Cortex of kidney (tissue), 1 donor: ENCODE results near the gene DDN.

Experiments used
- DNase-seq: peaks from one replicate; lab custom pipeline; 2025; lab: John Stamatoyannopoulos, UW

Gene DDN

DNA sequence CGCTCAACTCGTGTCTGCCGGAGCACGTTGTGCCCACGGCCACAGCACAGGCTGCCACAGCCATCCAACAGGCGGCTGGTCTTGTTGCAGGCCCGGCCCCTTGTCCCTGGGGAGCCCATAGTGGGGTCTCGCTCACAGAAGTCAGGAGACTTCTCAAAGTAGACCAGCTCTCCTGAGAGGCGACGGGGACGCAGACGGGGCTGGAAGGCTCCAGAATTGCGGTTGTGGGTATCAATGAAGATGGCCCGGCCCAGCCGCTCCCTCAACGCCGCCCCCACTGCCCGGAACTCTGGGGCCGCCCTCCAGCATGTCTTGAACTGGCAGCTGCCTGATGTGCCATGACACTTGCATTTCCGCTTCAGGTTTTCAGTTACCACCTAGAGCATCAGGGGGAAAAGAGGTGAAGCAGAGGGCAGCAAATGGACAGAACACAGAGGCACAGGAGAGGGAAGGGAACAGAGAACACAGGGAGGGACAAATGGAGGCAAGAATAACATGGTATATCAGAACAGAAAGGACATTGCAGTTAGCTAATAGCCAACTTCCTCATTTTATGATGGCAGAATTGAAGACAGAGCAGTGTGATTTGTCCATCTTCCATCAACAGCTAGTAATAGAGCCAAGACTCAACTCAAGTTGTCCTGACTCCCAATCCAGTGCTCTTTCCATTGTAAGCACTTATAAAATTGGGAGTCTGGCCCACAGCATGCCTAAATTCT lies 32.8 kb downstream of the DDN start:
- DNase-seq, result no peak

DNA sequence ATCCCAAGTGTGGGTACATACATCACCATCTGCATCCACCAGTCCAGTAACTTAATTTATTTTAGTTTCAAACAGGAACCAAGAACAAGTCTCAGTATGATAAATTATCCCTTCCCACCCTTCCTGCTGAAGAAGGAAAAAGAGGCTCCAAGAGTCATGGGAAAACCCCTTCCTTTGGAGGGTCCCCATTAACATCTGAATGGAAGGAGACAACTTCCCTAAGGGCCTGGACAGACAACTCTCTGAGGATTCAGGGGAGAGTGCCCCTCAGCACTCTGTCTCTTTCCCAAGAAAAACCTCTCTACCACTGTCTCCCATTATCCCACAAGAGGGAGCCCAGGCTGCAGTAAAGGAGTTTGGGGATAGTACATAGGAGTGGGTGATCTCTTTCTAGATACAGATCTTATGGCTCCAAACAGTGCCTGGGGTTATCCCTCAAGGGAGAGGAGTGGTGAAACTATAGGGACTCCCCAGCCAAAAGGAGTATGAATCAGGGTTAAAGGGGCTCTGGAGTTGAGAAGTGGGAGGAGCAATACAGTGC lies 33.8 kb downstream of the DDN start:
- DNase-seq, result no peak

DNA sequence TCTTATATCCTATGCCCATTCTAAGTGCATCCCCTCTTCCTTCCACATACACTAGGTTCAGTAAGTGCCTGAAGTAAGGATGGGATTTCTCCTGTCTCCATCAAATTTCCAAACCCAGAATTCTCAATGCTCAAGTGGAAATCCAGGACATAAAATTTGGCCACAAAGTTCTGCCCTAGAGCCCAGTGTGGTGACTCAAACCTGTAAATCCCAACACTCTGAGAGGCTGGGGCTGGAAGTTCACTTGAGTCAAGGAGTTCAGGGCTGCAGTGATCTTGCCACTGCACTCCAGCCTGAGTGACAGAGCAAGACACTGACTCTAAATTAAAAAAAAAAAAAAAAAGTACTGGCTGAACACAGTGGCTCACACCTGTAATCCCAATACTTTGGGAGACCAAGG lies 37.4 kb downstream of the DDN start:
- DNase-seq, result no peak

DNA sequence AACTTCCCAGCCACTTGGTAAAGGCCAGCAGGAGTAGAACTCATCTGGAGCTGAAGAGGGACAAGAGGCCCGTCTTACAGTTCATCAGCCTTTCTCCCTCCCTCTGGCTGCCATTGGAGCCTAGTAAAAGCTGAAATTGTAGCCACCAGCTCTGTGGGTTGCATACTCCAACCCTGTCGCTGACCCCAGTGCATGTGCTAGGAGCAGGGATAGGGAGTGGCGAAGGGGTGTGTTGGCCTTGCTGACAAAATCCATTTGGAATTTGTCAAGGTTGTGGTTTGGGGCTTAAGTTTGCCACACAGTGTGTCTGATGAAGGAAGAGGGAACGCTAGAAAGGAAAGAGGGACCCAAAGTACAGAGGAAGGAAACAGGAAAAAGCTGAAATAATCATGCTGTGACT lies 37.8 kb downstream of the DDN start:
- no peak for DNase-seq

DNA sequence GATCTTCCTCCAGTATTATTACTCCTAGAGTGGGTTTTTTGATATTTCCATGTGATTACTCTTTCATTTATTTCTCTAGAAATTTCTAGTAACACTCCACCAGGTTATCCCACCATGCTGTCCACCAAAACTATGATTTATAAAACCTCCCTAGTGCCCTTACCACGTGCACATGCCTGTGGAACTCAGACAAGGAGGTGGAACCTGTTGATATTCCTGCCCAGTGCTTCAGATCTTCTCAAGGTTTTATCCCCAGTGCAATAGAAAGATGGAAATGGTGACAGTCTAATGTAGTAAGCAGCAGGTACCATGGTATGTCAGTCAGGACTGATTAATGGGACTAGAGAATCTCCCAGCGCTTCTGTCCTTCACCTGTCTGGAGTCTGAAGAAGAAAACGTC lies 38.3 kb downstream of the DDN start:
- no peak for DNase-seq

DNA sequence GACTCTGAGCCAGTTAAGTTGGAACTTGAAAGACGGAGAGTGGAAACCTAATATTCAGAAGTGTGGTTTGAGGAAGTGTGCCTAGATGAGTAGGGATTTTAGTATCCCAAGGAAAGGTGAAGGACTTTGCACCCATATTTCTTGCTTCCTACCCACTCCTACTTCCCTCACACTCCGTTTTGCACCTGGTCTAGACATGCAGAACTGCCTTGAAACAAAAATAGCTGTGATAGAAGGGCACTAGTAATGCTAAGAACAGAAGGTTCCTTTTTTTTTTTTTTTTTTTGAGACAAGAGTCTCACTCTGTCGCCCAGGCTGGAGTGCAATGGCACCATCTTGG lies 41.2 kb downstream of the DDN start:
- no peak for DNase-seq

DNA sequence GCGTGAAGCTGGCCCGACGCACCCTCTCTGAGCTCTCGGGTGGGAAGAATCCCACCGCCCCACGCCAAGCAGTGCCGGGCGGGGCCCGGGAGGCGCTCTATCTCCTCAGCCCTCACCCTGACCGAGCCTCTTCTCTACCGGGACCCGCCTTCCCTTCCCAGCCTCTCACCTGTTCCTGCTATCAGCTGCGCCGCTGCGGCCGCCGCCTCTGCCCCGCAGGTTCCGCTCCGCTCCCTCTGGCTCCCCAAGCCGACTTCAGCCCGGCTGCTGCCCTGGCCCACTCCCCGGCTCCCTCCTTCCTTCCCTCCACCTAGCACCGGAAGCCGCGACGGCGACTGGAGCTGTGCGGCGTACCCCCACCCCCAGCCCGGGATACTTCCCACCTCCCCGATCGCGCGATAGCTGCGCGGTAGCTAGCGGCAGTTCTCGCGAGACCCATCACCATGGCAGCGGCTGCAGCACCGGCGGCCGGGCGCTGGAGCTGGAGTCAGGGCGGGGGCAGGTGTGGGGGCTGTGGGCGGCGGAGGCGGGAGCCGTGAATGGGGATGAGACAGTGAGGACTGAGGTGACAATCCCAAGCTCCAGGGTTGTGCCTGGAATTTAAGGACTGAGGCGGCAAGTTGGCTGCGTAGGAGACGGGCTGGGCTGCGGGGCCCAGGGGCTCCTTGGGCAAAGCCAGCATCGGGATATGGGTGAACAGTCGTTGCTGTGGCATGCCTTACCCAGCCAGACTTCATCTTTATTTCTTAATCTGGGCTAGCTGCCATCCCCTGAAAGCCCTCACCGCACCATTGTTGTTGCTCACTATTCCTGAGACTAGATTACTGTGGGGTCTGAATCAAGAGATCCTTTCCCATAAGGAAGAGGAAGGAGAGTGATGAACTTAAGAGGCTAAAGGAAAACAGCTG lies 41.8 kb downstream of the DDN start, which contains the start of gene ARF3:
Gene ARF3, minus strand, starts transcription at position 347 of the 908 bp plus-strand sequence. CDS start 16,392 bp downstream, outside the sequence.
- DNase-seq, result peak; percentile 26

DNA sequence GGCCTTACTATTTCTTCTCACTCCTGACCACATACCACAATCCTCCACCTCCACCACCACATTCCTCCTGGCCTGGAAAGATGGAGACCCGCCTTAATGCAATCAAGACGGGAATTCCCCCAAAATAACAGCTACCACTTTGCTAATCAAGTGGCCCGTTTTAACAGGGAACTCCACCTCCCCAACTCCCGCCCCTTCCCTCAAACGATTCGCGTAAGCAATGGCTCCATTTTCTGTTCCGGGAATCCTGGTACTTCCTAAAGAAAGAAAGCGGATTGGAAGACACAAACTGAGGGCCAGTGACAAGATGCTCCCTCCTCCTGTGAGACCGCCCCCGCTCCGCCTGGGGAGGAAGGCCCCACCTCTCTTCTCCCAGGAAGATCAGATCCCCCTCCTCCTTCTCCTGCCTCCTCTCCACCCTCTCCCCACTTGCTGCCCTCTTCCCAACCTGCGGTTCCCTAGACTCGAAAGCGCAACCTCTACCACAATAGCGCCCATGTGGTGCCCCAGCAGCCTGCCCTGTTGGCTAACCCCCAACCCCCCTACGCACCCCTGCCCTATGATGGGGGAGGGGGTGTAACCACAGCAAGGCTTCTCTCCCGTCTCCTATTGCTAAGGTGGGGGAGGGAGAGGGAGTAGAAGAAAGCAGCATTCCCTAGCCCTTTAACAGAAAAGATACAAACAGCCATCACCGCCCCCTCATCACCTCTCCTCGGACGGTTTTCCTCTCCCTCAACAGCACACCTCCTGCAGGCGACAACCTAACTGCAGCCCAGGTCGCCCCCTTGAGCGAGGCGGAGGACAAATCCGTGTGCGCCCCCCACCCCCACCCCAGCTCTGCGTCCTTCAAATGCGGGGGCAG lies 42.7 kb downstream of the DDN start:
- DNase-seq, result no peak

DNA sequence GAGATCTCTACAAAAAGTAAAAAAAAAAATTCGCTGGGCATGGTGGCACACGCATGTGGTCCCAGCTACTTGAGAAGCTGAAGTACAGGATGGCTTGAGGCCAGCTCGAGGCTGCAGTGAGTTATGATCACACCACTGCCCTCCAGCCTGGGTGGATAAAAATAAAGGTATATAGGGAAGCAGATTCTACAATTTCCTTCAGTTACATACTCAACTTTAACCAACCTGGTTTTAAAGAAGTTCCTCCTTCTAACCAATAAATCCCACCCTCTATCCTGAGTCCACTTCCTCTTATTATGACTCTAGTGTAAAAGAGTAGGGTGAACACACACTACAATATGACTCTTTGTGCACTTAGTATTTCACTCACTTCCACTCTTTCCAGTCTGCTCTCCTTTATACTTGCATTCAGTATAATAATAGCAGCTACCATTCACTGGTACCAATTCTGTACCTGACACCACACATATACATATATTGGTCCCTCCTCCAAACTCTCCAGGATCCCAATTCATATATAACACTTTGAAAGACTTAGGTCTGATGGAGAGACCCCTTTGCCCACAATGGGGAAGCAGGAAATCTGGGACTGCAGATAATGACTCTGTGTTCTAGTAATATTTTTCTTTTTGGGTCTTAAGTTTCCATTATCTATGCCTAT lies 44.2 kb downstream of the DDN start:
- no peak for DNase-seq

DNA sequence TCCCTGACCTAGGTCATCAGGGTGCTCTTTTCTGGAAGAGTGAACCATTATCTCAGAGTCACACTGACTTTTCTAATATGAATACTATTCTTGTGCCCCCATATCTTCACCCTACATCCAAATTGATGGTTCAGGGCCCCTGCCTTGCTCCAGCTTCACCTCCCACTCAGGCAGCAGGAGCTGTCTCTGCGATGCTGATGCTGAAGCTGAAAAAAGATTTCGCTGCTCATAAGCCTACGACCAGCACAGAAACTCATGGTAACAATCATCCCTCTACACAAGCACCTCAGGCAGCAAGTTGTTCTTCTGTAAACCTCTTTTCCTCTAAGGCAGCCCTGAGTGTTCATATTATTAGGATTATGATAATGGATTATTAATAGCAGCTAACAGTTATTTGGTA lies 45.1 kb downstream of the DDN start:
- no peak for DNase-seq

DNA sequence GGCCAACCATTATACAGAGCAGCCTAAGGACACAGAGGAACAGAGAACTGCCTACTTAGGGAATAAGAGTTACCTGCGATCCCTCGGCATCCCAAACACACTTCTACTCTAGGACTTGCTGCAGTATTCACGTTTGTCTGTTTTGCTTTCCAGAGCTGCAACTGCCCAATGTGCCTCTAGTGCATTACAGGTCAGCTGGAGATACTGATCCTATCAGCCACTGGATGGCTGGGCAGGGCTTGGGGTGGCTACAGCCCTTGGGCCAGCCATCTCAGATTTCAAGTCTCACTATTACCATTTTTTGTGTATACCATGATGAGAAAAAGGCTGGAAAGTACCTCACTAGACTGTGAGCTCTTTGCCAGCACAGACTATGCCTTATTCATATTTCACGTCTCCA lies 46.5 kb downstream of the DDN start:
- DNase-seq, result no peak

DNA sequence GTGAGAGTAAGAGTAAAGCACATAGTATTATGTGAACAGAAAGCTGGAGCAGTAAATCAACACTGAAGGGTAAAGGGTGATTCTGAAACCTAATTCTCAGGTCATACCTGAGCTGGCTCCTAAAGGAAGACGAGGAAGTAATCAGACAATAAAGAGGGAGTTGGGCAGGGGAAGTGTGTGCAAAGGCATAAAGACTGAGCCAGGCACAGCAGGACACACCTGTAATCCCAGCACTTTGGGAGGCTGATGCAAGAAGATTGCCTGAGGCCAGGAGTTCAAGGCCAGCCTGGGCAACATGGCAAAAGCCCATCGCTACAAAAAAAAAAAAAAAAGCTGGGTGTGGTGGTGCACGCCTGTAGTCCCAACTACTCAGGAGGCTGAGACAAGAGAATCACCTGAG lies 51.4 kb downstream of the DDN start:
- no peak for DNase-seq

DNA sequence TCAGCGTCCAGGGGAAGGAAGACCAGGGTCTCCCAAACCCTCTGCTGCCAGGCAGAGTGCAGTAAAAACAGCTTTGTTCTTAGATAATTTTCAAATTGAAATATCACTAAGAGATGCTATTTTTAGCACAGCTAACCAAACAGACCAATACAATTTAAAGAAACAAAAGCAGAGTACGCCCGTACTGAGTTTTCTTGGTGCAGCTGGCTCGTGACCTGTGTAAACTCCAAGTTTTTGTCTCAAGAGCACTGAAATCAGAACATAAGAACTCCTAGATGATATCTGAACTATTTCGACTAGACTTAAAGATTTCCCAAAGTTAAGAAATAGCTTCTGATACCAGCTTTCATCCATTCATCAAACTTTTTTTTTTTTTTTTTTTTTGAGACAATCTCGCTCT lies 52.2 kb downstream of the DDN start:
- no peak for DNase-seq

DNA sequence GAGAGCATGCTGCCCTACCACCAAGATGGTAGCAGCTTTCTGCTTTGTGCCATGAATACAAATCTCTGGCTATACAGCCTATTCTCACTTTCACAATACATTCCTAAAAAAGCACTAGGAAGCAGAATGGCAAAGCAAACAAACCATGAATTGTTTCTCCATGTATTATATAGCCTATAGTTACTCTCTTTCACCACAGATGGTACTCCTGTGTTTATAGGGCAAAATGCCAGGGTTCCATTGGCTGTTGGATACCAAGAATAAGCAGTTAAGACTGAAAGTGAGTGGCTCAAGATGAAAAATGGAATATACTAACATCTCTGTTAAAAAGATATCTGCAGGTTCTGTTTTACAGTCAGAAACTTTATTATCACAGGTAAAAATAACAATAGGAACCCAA lies 53.0 kb downstream of the DDN start:
- DNase-seq, result no peak
